HCT116 (cell line): ENCODE data around the gene ARRB2. TPM values are rescaled to one million over a fixed set of nuclear protein-coding genes. Genes with fewer than 3 reads are reported as not detected.

Experiments
- ATAC-seq: fragments of 200-7000 bp; cut with Tn5 transposase; 2 replicates; pipeline ENCODE4 v1.9.1; 2020; ENCODE audit warnings: mild to moderate bottlenecking, moderate library complexity
- BruUV-seq: library from RNA; stranded (reverse); fragments of 400-500 nt; replicated peaks from 2 replicates; lab custom pipeline; 2021; lab: Mats Ljungman, UMichigan
- CTCF ChIA-PET: fragments of 300-600 bp; sonication (Branson Sonifier 250); formaldehyde crosslinking; loops from one replicate; lab custom pipeline; 2021; ENCODE audit warnings: antibody characterized with exemption; lab: Charles Lee
- POLR2A ChIA-PET: fragments of 300-600, 350-600 bp; sonication (Branson Sonifier 250); formaldehyde crosslinking; loops from one replicate; lab custom pipeline; 2021; ENCODE audit warnings: antibody characterized with exemption; lab: Charles Lee
- RAD21 ChIA-PET, 2 experiments: fragments of 300-600 bp; sonication (Branson Sonifier 250); formaldehyde crosslinking; loops; one replicate each; lab custom pipeline; 2023; ENCODE audit warnings: low total read pairs in 2 of 2; ENCODE audit not compliant: uncharacterized antibody in 2 of 2, unreplicated experiment in 2 of 2, low non-redundant PET in 1 of 2; lab: Charles Lee
- DNase-seq: peaks from one replicate; pipeline ENCODE4 v3.0.0-alpha.2; 2010; ENCODE audit warnings: low read depth, low spot score
- H2AFZ ChIP-seq: fragments of 200-600 bp; shearing (Covaris generic), sonication (generic); 2 replicates; pipeline ENCODE4 v1.6.1; 2017; ENCODE audit warnings: low read depth, mixed run types, mixed read lengths, antibody characterized with exemption, low read length; ENCODE audit not compliant: poor library complexity, severe bottlenecking
- H3K27ac ChIP-seq: 2 replicates; pipeline ENCODE4 v1.5.1; 2012; ENCODE audit warnings: low read depth, low read length
- H3K27me3 ChIP-seq: fragments of 200-600 bp; sonication (generic); 2 replicates; pipeline ENCODE4 v1.6.1; 2016; ENCODE audit warnings: mixed run types, low read length, mixed read lengths; ENCODE audit not compliant: insufficient read depth
- H3K36me3 ChIP-seq, 2 experiments: fragments of 200-500 bp in 1 of 2; fragments of 200-600 bp in 1 of 2; sonication (Bioruptor generic) in 1 of 2; sonication (generic) in 1 of 2; 2 replicates each; pipeline versions ENCODE4 v1.5.1 to v1.6.1; 2014 to 2016; ENCODE audit warnings: low read length in 2 of 2, inconsistent platforms in 1 of 2, mixed read lengths in 1 of 2, mixed run types in 1 of 2; ENCODE audit not compliant: insufficient read depth in 2 of 2, control insufficient read depth in 1 of 2
- H3K4me1 ChIP-seq, 2 experiments: fragments of 200-600 bp in 1 of 2; sonication (generic) in 1 of 2; 2 replicates each; pipeline versions ENCODE4 v1.5.1 to v1.6.1; 2012 to 2017; ENCODE audit warnings: low read length in 2 of 2, inconsistent platforms in 1 of 2, mild to moderate bottlenecking in 1 of 2, mixed read lengths in 1 of 2, mixed run types in 1 of 2, moderate library complexity in 1 of 2; ENCODE audit not compliant: insufficient read depth in 2 of 2, control insufficient read depth in 1 of 2
- H3K4me2 ChIP-seq: fragments of 200-600 bp; sonication (generic); 2 replicates; pipeline ENCODE4 v1.6.1; 2017; ENCODE audit warnings: mixed run types, low read length, mixed read lengths
- H3K4me3 ChIP-seq, 2 experiments: fragments of 200-600 bp in 1 of 2; sonication (generic) in 1 of 2; replicated peaks in 1 of 2; 2 replicates each; pipeline ENCODE4 v1.5.1; 2011 to 2016; ENCODE audit warnings: low read length in 2 of 2, control low read depth in 1 of 2, low read depth in 1 of 2, mild to moderate bottlenecking in 1 of 2, mixed read lengths in 1 of 2, mixed run types in 1 of 2
- H3K79me2 ChIP-seq: fragments of 200-600 bp; sonication (generic); 2 replicates; pipeline ENCODE4 v1.6.1; 2017; ENCODE audit warnings: mild to moderate bottlenecking, mixed run types, low read length, moderate library complexity, mixed read lengths; ENCODE audit not compliant: insufficient read depth
- H3K9ac ChIP-seq: fragments of 200-600 bp; sonication (generic); 2 replicates; pipeline ENCODE4 v1.6.1; 2016; ENCODE audit warnings: low read length, mixed read lengths
- H3K9me2 ChIP-seq: fragments of 200-600 bp; sonication (generic), shearing (Covaris generic); 2 replicates; pipeline ENCODE4 v1.6.1; 2017; ENCODE audit warnings: mixed run types, mild to moderate bottlenecking, moderate library complexity; ENCODE audit not compliant: insufficient read depth
- H3K9me3 ChIP-seq, 2 experiments: fragments of 200-500 bp in 1 of 2; fragments of 200-600 bp in 1 of 2; sonication (Bioruptor generic) in 1 of 2; sonication (generic) in 1 of 2; 2 replicates each; pipeline ENCODE4 v1.6.1; 2014 to 2017; ENCODE audit warnings: low read length in 2 of 2, mixed read lengths in 2 of 2, inconsistent platforms in 1 of 2, low read depth in 1 of 2, mild to moderate bottlenecking in 1 of 2, mixed run types in 1 of 2, moderate library complexity in 1 of 2; ENCODE audit not compliant: control insufficient read depth in 1 of 2, insufficient read depth in 1 of 2
- H4K20me1 ChIP-seq: fragments of 200-600 bp; sonication (generic), shearing (Covaris generic); 2 replicates; pipeline ENCODE4 v1.6.1; 2017; ENCODE audit warnings: mixed run types, mild to moderate bottlenecking, moderate library complexity; ENCODE audit not compliant: insufficient read depth
- CBX3 ChIP-seq: IDR thresholded peaks from 2 replicates; pipeline ENCODE4 v1.6.1; 2012; ENCODE audit warnings: low read depth
- EGR1 ChIP-seq: IDR thresholded peaks from 2 replicates; pipeline ENCODE4 v1.6.1; 2012; ENCODE audit warnings: low read depth
- EZH2 ChIP-seq: fragments of 200-600 bp; sonication (generic); IDR thresholded peaks from 2 replicates; pipeline ENCODE4 v1.6.1; 2017; ENCODE audit warnings: antibody characterized with exemption, mixed run types
- EZH2phosphoT487 ChIP-seq: fragments of 200-600 bp; IDR thresholded peaks from 2 replicates; pipeline ENCODE4 v1.6.1; 2018; ENCODE audit warnings: antibody characterized with exemption, borderline replicate concordance
- FOSL1 ChIP-seq: IDR thresholded peaks from 2 replicates; pipeline ENCODE4 v1.6.1; 2012; ENCODE audit warnings: low read depth
- JUND ChIP-seq: IDR thresholded peaks from 2 replicates; pipeline ENCODE4 v1.6.1; 2012
- POLR2AphosphoS5 ChIP-seq: IDR thresholded peaks from 2 replicates; pipeline ENCODE4 v1.6.1; 2011; ENCODE audit warnings: mild to moderate bottlenecking, low read depth, low read length, moderate library complexity
- RAD21 ChIP-seq: IDR thresholded peaks from 2 replicates; pipeline ENCODE4 v1.6.1; 2012; ENCODE audit warnings: low read depth, mild to moderate bottlenecking
- SIN3A ChIP-seq: IDR thresholded peaks from 2 replicates; pipeline ENCODE4 v1.6.1; 2012; ENCODE audit warnings: low read depth
- TCF7L2 ChIP-seq: IDR thresholded peaks from 2 replicates; pipeline ENCODE4 v1.7.0; 2011; ENCODE audit warnings: borderline replicate concordance, inconsistent platforms; ENCODE audit not compliant: insufficient read depth, insufficient read length; ENCODE audit errors: extremely low read depth
- YY1 ChIP-seq: IDR thresholded peaks from 2 replicates; pipeline ENCODE4 v1.6.1; 2011; ENCODE audit warnings: low read length, low read depth, moderate library complexity, mild to moderate bottlenecking; ENCODE audit not compliant: insufficient replicate concordance; ENCODE audit errors: extremely low read depth
- ZFX ChIP-seq: fragments of 450-650 bp; IDR thresholded peaks from 2 replicates; pipeline ENCODE4 v1.6.1; 2017
- intact Hi-C: fragments of 100-400 bp; cut with micrococcal nuclease; formaldehyde crosslinking; loops from 2 replicates; pipeline ENCODE4 v1.10.0; 2022
- total RNA-seq: library from RNA; stranded (reverse); gene quantifications from one replicate; pipeline ENCODE4 v1.2.1, GENCODE V29; 2021; ENCODE audit not compliant: unreplicated experiment
- TF ChIP-seq, protein P1 (sequence below): IDR thresholded peaks from 2 replicates; pipeline ENCODE4 v1.6.1; 2012; ENCODE audit warnings: low read depth
- TF ChIP-seq, protein P2 (sequence below): IDR thresholded peaks from 2 replicates; pipeline ENCODE4 v1.6.1; 2011; ENCODE audit warnings: mild to moderate bottlenecking, low read length, moderate library complexity; ENCODE audit not compliant: insufficient replicate concordance; ENCODE audit errors: extremely low read depth
- TF ChIP-seq, protein P3 (sequence below), 3 experiments: fragments of 200-600 bp in 1 of 3; sonication (generic) in 1 of 3; IDR thresholded peaks in 2 of 3; conservative IDR thresholded peaks in 1 of 3; 2 replicates each; pipeline ENCODE4 v1.5.1; 2012 to 2017; ENCODE audit warnings: low read depth in 2 of 3, low read length in 2 of 3, antibody characterized with exemption in 1 of 3, borderline replicate concordance in 1 of 3, control low read depth in 1 of 3, mild to moderate bottlenecking in 1 of 3, mixed read lengths in 1 of 3, mixed run types in 1 of 3, moderate library complexity in 1 of 3; ENCODE audit not compliant: insufficient read depth in 1 of 3

ARRB2 gene
- total RNA-seq, 1 experiment from 2014 or later, result 70.8 TPM

DNA sequence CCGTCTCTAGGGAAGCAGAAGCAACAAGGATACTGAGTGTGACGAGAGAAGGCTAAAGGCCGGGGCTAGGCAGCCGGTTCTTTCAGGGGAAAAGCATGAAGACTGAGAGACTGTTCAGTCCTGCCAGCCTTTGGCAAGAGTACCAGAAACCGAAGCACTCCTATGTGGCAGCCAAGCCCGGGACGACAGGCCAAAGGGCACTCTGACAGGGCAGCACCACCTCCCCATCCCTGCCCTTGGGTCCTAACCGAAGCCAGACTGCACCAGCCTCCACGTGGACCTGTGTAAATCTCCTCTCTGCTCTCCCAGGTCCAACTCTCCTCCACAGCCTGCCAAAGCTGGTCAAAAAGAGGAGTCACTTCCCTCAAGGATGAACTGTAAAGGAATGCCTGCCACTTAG lies 45.4 kb upstream of the ARRB2 start:
- no TSS peak for BruUV-seq
- no peaks in the 10 kb centered on the region for H3K9me3 ChIP-seq
- POLR2A ChIA-PET, result no interaction called here

More for the DNA sequence above, 45.4 kb upstream of the ARRB2 start:
- Histone ChIP-seq H3K4me2 (no peak overlapping the region), H3K27me3 (0 out of 2 replicates have a peak, but pooled peaks cover 4% of the 10 kb centered on the region), H3K79me2 (no peaks in the 10 kb centered on the region), H3K9me2 (no peaks in the 10 kb centered on the region), H3K4me1 (no peaks in the 10 kb centered on the region), H3K27ac (no peak overlapping the region), H2AFZ (no peak overlapping the region), H3K4me3 (no peak overlapping the region), H4K20me1 (no peaks in the 10 kb centered on the region), H3K9ac (no peak overlapping the region), H3K36me3 (no peaks in the 10 kb centered on the region)
- ChIA-PET RAD21 (no interaction called here), CTCF (no interaction called here)
- ATAC-seq (no peak), DNase-seq (no peak)
- intact Hi-C loops, result no loop called here
- no peak for TF ChIP-seq TCF7L2
- TF ChIP-seq EZH2, result no peak
- TF ChIP-seq, protein P1, sequence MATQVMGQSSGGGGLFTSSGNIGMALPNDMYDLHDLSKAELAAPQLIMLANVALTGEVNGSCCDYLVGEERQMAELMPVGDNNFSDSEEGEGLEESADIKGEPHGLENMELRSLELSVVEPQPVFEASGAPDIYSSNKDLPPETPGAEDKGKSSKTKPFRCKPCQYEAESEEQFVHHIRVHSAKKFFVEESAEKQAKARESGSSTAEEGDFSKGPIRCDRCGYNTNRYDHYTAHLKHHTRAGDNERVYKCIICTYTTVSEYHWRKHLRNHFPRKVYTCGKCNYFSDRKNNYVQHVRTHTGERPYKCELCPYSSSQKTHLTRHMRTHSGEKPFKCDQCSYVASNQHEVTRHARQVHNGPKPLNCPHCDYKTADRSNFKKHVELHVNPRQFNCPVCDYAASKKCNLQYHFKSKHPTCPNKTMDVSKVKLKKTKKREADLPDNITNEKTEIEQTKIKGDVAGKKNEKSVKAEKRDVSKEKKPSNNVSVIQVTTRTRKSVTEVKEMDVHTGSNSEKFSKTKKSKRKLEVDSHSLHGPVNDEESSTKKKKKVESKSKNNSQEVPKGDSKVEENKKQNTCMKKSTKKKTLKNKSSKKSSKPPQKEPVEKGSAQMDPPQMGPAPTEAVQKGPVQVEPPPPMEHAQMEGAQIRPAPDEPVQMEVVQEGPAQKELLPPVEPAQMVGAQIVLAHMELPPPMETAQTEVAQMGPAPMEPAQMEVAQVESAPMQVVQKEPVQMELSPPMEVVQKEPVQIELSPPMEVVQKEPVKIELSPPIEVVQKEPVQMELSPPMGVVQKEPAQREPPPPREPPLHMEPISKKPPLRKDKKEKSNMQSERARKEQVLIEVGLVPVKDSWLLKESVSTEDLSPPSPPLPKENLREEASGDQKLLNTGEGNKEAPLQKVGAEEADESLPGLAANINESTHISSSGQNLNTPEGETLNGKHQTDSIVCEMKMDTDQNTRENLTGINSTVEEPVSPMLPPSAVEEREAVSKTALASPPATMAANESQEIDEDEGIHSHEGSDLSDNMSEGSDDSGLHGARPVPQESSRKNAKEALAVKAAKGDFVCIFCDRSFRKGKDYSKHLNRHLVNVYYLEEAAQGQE, result no peak
- no peak for TF ChIP-seq EZH2phosphoT487
- TF ChIP-seq YY1, result no peak
- TF ChIP-seq ZFX, result no peak
- TF ChIP-seq EGR1, result no peak
- TF ChIP-seq FOSL1, result no peak
- TF ChIP-seq, protein P2, sequence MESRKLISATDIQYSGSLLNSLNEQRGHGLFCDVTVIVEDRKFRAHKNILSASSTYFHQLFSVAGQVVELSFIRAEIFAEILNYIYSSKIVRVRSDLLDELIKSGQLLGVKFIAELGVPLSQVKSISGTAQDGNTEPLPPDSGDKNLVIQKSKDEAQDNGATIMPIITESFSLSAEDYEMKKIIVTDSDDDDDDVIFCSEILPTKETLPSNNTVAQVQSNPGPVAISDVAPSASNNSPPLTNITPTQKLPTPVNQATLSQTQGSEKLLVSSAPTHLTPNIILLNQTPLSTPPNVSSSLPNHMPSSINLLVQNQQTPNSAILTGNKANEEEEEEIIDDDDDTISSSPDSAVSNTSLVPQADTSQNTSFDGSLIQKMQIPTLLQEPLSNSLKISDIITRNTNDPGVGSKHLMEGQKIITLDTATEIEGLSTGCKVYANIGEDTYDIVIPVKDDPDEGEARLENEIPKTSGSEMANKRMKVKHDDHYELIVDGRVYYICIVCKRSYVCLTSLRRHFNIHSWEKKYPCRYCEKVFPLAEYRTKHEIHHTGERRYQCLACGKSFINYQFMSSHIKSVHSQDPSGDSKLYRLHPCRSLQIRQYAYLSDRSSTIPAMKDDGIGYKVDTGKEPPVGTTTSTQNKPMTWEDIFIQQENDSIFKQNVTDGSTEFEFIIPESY, result no peak
- no peak for TF ChIP-seq JUND
- TF ChIP-seq POLR2AphosphoS5, result no peak
- TF ChIP-seq, protein P3, sequence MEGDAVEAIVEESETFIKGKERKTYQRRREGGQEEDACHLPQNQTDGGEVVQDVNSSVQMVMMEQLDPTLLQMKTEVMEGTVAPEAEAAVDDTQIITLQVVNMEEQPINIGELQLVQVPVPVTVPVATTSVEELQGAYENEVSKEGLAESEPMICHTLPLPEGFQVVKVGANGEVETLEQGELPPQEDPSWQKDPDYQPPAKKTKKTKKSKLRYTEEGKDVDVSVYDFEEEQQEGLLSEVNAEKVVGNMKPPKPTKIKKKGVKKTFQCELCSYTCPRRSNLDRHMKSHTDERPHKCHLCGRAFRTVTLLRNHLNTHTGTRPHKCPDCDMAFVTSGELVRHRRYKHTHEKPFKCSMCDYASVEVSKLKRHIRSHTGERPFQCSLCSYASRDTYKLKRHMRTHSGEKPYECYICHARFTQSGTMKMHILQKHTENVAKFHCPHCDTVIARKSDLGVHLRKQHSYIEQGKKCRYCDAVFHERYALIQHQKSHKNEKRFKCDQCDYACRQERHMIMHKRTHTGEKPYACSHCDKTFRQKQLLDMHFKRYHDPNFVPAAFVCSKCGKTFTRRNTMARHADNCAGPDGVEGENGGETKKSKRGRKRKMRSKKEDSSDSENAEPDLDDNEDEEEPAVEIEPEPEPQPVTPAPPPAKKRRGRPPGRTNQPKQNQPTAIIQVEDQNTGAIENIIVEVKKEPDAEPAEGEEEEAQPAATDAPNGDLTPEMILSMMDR (IDR thresholded peaks at IDR 0.05 in 2 of 3, conservative IDR thresholded peaks at IDR 0.05 in 1 of 3; ENCODE audit: borderline replicate concordance in 1 of 3, insufficient read depth in 1 of 3, low read depth in 2 of 3, low read length in 2 of 3), result no peak
- no peak for TF ChIP-seq SIN3A
- TF ChIP-seq RAD21, result no peak
- TF ChIP-seq CBX3, result no peak
